Effector memory CD8-positive, alpha-beta T cell (primary cell): ENCODE measurements around the gene HLA-E.
"Not testable (repeated sequence)": the region's sequence is repeated elsewhere in the genome, so short reads cannot be mapped to it uniquely, and the experiment has no call there.

Source experiments
- ATAC-seq: fragments of 150-1000 bp; cut with Tn5 transposase; replicated peaks from 2 replicates; pipeline ENCODE4 v1.10.0; 2021; ENCODE audit warnings: mild to moderate bottlenecking, moderate library complexity
- DNase-seq, 3 experiments: peaks; one replicate each; pipeline ENCODE4 v3.0.0; 2021
- H3K27ac Mint-ChIP-seq, 2 donors: one replicate each; pipeline ENCODE4 v1.8.0; 2022; ENCODE audit warnings: mild to moderate bottlenecking in 2 of 2, mixed read lengths in 2 of 2, moderate library complexity in 2 of 2
- H3K27me3 Mint-ChIP-seq, 2 donors: one replicate each; pipeline ENCODE4 v1.8.0; 2022; ENCODE audit warnings: mixed read lengths in 2 of 2
- H3K36me3 Mint-ChIP-seq: one replicate; pipeline ENCODE4 v1.8.0; 2022; ENCODE audit warnings: mild to moderate bottlenecking, moderate library complexity, mixed read lengths; ENCODE audit not compliant: insufficient read depth
- H3K4me1 Mint-ChIP-seq, 2 donors: one replicate each; pipeline ENCODE4 v1.8.0; 2022; ENCODE audit warnings: low read depth in 2 of 2, mixed read lengths in 2 of 2
- H3K4me3 Mint-ChIP-seq, 2 donors: one replicate each; pipeline ENCODE4 v1.8.0; 2022; ENCODE audit warnings: mild to moderate bottlenecking in 2 of 2, mixed read lengths in 2 of 2, moderate library complexity in 2 of 2
- H3K9me3 Mint-ChIP-seq, 2 donors: one replicate each; pipeline ENCODE4 v1.8.0; 2022; ENCODE audit warnings: mixed read lengths in 2 of 2

Gene HLA-E

GRCh38 chr6:30462482-30462881, 26.8 kb upstream of the HLA-E start:
- H3K4me3 Mint-ChIP-seq: peak overlapping the region; percentile 56 to 58

GRCh38 chr6:30463242-30463641, 26.1 kb upstream of the HLA-E start:
- peaks cover 22% of the 10 kb centered on the region for H3K36me3 Mint-ChIP-seq
- H3K4me1 Mint-ChIP-seq: peaks cover 37 to 59% of the 10 kb centered on the region in 2 donors
- ATAC-seq (no peak), DNase-seq (no peak)
- peak overlapping the region; percentile 56 to 58 for H3K4me3 Mint-ChIP-seq
- H3K9me3 Mint-ChIP-seq: peaks cover 0 to 12% of the 10 kb centered on the region in 2 donors
- no peak overlapping the region for H3K27ac Mint-ChIP-seq
- H3K27me3 Mint-ChIP-seq: peaks cover 86 to 91% of the 10 kb centered on the region in 2 donors

More at GRCh38 chr6:30462482-30462881, 26.8 kb upstream of the HLA-E start:
- Mint-ChIP-seq H3K4me1 (peaks cover 37 to 59% of the 10 kb centered on the region in 2 donors), H3K9me3 (peaks cover 0 to 12% of the 10 kb centered on the region in 2 donors), H3K27me3 (peaks cover 88 to 94% of the 10 kb centered on the region in 2 donors), H3K36me3 (peaks cover 22% of the 10 kb centered on the region), H3K27ac (no peak overlapping the region)
- DNase-seq: no peak
- no peak for ATAC-seq

GRCh38 chr6:30463651-30464618, 25.4 kb upstream of the HLA-E start:
- Mint-ChIP-seq H3K36me3 (peaks cover 20% of the 10 kb centered on the region), H3K4me1 (peaks cover 37 to 54% of the 10 kb centered on the region in 2 donors), H3K27ac (no peak overlapping the region), H3K9me3 (peaks cover 0 to 7% of the 10 kb centered on the region in 2 donors), H3K4me3 (peak overlapping the region; percentile 56 to 58), H3K27me3 (peaks cover 84 to 89% of the 10 kb centered on the region in 2 donors)
- ATAC-seq (peak; percentile 75), DNase-seq (peak; percentile 66 to 72 (median 71))

- H3K4me1 Mint-ChIP-seq: peaks cover 37 to 49% of the 10 kb centered on the region in 2 donors
- H3K9me3 Mint-ChIP-seq: no peaks in the 10 kb centered on the region
- peak overlapping the region; percentile 82 to 84 for H3K4me3 Mint-ChIP-seq
- peaks cover 17% of the 10 kb centered on the region for H3K36me3 Mint-ChIP-seq
- peaks cover 78 to 87% of the 10 kb centered on the region in 2 donors for H3K27me3 Mint-ChIP-seq
- no peak for ATAC-seq
- no peak overlapping the region for H3K27ac Mint-ChIP-seq
- no peak for DNase-seq
These were observed 23.6 kb upstream of the HLA-E start for GRCh38 chr6:30465595-30466306.

- Mint-ChIP-seq H3K27me3 (peaks cover 73 to 86% of the 10 kb centered on the region in 2 donors), H3K9me3 (no peaks in the 10 kb centered on the region), H3K4me1 (peaks cover 8 to 10% of the 10 kb centered on the region in 2 donors), H3K4me3 (no peak overlapping the region), H3K27ac (no peak overlapping the region), H3K36me3 (peaks cover 5% of the 10 kb centered on the region)
- no peak for ATAC-seq
- DNase-seq: no peak
These were observed 18.3 kb upstream of the HLA-E start for GRCh38 chr6:30470968-30471367.

GRCh38 chr6:30475116-30475515, 14.2 kb upstream of the HLA-E start:
- DNase-seq, H3K9me3 Mint-ChIP-seq, H3K4me1 Mint-ChIP-seq, ATAC-seq, H3K4me3 Mint-ChIP-seq, H3K27ac Mint-ChIP-seq, H3K36me3 Mint-ChIP-seq: not testable (repeated sequence)
- peaks cover 77 to 91% of the 10 kb centered on the region in 2 donors for H3K27me3 Mint-ChIP-seq

GRCh38 chr6:30480536-30481156, 8.7 kb upstream of the HLA-E start:
- H3K27ac Mint-ChIP-seq: no peak overlapping the region
- H3K9me3 Mint-ChIP-seq: no peaks in the 10 kb centered on the region
- peaks cover 6% of the 10 kb centered on the region for H3K36me3 Mint-ChIP-seq
- H3K27me3 Mint-ChIP-seq: peaks cover 59 to 73% of the 10 kb centered on the region in 2 donors
- DNase-seq (peak; percentile 70 to 75 (median 73)), ATAC-seq (peak; percentile 92)
- H3K4me1 Mint-ChIP-seq: peaks cover 16 to 19% of the 10 kb centered on the region in 2 donors
- H3K4me3 Mint-ChIP-seq: peak overlapping the region; percentile 42 to 50

- Mint-ChIP-seq H3K9me3 (no peaks in the 10 kb centered on the region), H3K4me1 (peaks cover 16 to 19% of the 10 kb centered on the region in 2 donors), H3K4me3 (peak overlapping the region; percentile 42 to 50), H3K36me3 (peaks cover 6% of the 10 kb centered on the region), H3K27ac (no peak overlapping the region), H3K27me3 (peaks cover 54 to 66% of the 10 kb centered on the region in 2 donors)
- ATAC-seq: no peak
- DNase-seq: no peak
These were observed 7.9 kb upstream of the HLA-E start for GRCh38 chr6:30481211-30481964.

- H3K36me3 Mint-ChIP-seq, H3K4me3 Mint-ChIP-seq, H3K9me3 Mint-ChIP-seq, H3K27ac Mint-ChIP-seq: not testable (repeated sequence)
- H3K27me3 Mint-ChIP-seq: peaks cover 49 to 59% of the 10 kb centered on the region in 2 donors
- ATAC-seq (peak; percentile 65), DNase-seq (peak; percentile 78 to 83 (median 79))
- H3K4me1 Mint-ChIP-seq: peaks cover 16 to 19% of the 10 kb centered on the region in 2 donors
These were observed 7.2 kb upstream of the HLA-E start for GRCh38 chr6:30481965-30482644.

- H3K9me3 Mint-ChIP-seq: no peaks in the 10 kb centered on the region
- DNase-seq: peak; percentile 49 to 59 (median 51)
- H3K4me3 Mint-ChIP-seq: no peak overlapping the region
These were observed 5.5 kb upstream of the HLA-E start for GRCh38 chr6:30483677-30484279.

GRCh38 chr6:30485236-30485635, 4.1 kb upstream of the HLA-E start:
- no peak overlapping the region for H3K27ac Mint-ChIP-seq
- DNase-seq: no peak
- H3K36me3 Mint-ChIP-seq: peaks cover 22% of the 10 kb centered on the region
- no peaks in the 10 kb centered on the region for H3K9me3 Mint-ChIP-seq
- no peak for ATAC-seq
- peaks cover 18 to 27% of the 10 kb centered on the region in 2 donors for H3K27me3 Mint-ChIP-seq
- H3K4me1 Mint-ChIP-seq: peaks cover 22 to 25% of the 10 kb centered on the region in 2 donors
- no peak overlapping the region for H3K4me3 Mint-ChIP-seq

More at GRCh38 chr6:30483677-30484279, 5.5 kb upstream of the HLA-E start:
- H3K36me3 Mint-ChIP-seq: peaks cover 8% of the 10 kb centered on the region
- H3K27ac Mint-ChIP-seq: no peak overlapping the region
- peaks cover 33 to 42% of the 10 kb centered on the region in 2 donors for H3K27me3 Mint-ChIP-seq
- H3K4me1 Mint-ChIP-seq: peaks cover 16 to 19% of the 10 kb centered on the region in 2 donors
- ATAC-seq: no peak

- Mint-ChIP-seq H3K4me3 (peak overlapping the region in 1 of 2 donors; percentile 6), H3K27ac (no peak overlapping the region), H3K4me1 (peaks cover 27 to 32% of the 10 kb centered on the region in 2 donors), H3K36me3 (peaks cover 43% of the 10 kb centered on the region), H3K27me3 (peaks cover 0 to 3% of the 10 kb centered on the region in 2 donors), H3K9me3 (no peaks in the 10 kb centered on the region)
- ATAC-seq: no peak
- no peak for DNase-seq
These were observed 1.4 kb upstream of the HLA-E start for GRCh38 chr6:30487926-30488325.
